ENCODE data around the gene XRCC1. TPM values are rescaled to one million over a fixed set of nuclear protein-coding genes. Genes with fewer than 3 reads are reported as not detected.
A peak's percentile ranks its signal among the peaks of the same experiment; 100 is the strongest.

The XRCC1 gene
- total RNA-seq, 1 experiment from 2014 or later = 38.0 TPM

- H3K9me3 Mint-ChIP-seq = no peaks in the 10 kb centered on the region
- Histone ChIP-seq H2AK5ac (ENCODE audit: insufficient read length, low read length) (no peak overlapping the region), H2BK20ac (ENCODE audit: low read depth, low read length, poor library complexity, severe bottlenecking) (no peak overlapping the region), H3K23me2 (ENCODE audit: insufficient read length, low read depth, low read length, poor library complexity, severe bottlenecking) (peaks cover 12% of the 10 kb centered on the region), H4K91ac (ENCODE audit: insufficient read length, low read depth, low read length) (no peak overlapping the region), H3K4me2 (ENCODE audit: insufficient read depth, insufficient read length, low read length) (no peak overlapping the region), H3K79me1 (ENCODE audit: insufficient read depth, low read depth, low read length, poor library complexity, severe bottlenecking) (no peaks in the 10 kb centered on the region), H3T11ph (ENCODE audit: low read length) (no peak overlapping the region), H3K27ac (ENCODE audit: insufficient read length, low read depth, low read length) (no peak overlapping the region), H4K8ac (replicated peaks; ENCODE audit: insufficient read length, low read depth, low read length) (no peak overlapping the region), H3K18ac (ENCODE audit: insufficient read length, low read depth, low read length) (no peak overlapping the region), H3K27me3 (ENCODE audit: insufficient read depth, low read length) (peaks cover 4% of the 10 kb centered on the region; the same call in 1 of the 2 replicates), H3K79me2 (ENCODE audit: insufficient read depth, low read length) (no peaks in the 10 kb centered on the region), H3K4ac (ENCODE audit: low read depth, low read length) (no peak overlapping the region), H2BK5ac (ENCODE audit: insufficient read length, low read length) (no peak overlapping the region), H2BK15ac (ENCODE audit: low read depth, low read length) (no peak overlapping the region), H3K4me1 (ENCODE audit: insufficient read depth, low read length) (no peaks in the 10 kb centered on the region), H2BK120ac (ENCODE audit: low read depth, low read length, poor library complexity, severe bottlenecking) (no peak overlapping the region), H3K9ac (ENCODE audit: extremely low read depth, insufficient read length, low read length) (no peak overlapping the region), H3K23ac (ENCODE audit: insufficient read length, low read depth, low read length) (no peak overlapping the region), H3K14ac (ENCODE audit: insufficient read depth, low read length) (no peak overlapping the region), H4K20me1 (ENCODE audit: control insufficient read depth, insufficient read depth, insufficient read length) (no peaks in the 10 kb centered on the region), H3K9me3 (ENCODE audit: control insufficient read depth, low read depth, low read length) (no peaks in the 10 kb centered on the region), H4K5ac (ENCODE audit: insufficient read length, low read depth, low read length) (no peak overlapping the region), H2AFZ (ENCODE audit: low read length) (no peak overlapping the region), H3K56ac (ENCODE audit: insufficient read length, low read depth, low read length) (no peak overlapping the region), H2BK12ac (ENCODE audit: insufficient read length, low read depth, low read length) (no peak overlapping the region)
- H3K4me3 Mint-ChIP-seq = no peak overlapping the region
- H3K27ac Mint-ChIP-seq = peak overlapping the region in 1 of 3 experiments; percentile 60; a peak in 3 of 7 replicates
- peaks cover 10 to 27% of the 10 kb centered on the region in 2 experiments; a peak in 3 of 4 replicates for H3K4me1 Mint-ChIP-seq
- peaks cover 12% of the 10 kb centered on the region for H3K27me3 Mint-ChIP-seq (ENCODE audit: low read depth)
- H3K36me3 Mint-ChIP-seq (ENCODE audit: insufficient read depth in 1 of 3, low read depth in 3 of 3) = peaks cover 2 to 11% (median 10%) of the 10 kb centered on the region in 3 experiments; a peak in 6 of 7 replicates
- WGBS (ENCODE audit: extremely low coverage, insufficient read length, low lambda C conversion rate) = no CpG with 5 or more reads among the region's 3 CpGs
- TF ChIP-seq CTCF (conservative IDR thresholded peaks at IDR 0.05) = no peak
- DNase-seq = no peak
These were observed 76.3 kb downstream of the XRCC1 start for GRCh38 chr19:43499042-43499441.

Data from H9 (cell line).